GM19397 (cell line): ENCODE results near the gene CRIP3.

ENCODE experiments used
- ATAC-seq: cut with Tn5 transposase; IDR thresholded peaks from one replicate; pipeline ENCODE4 v1.9.1; 2021; ENCODE audit warnings: mild to moderate bottlenecking, moderate library complexity; ENCODE audit not compliant: unreplicated experiment

CRIP3 gene

GRCh38 chr6:43258180-43258579 lies 50.4 kb downstream of the CRIP3 start:
- ATAC-seq: no peak

GRCh38 chr6:43257367-43258145 lies 51.1 kb downstream of the CRIP3 start:
- no peak for ATAC-seq

- ATAC-seq: no peak
Measured at GRCh38 chr6:43256670-43257366, 51.8 kb downstream of the CRIP3 start.
